Measurements from ENCODE around the gene KCNMA1. TPM values are rescaled to one million over a fixed set of nuclear protein-coding genes. Genes with fewer than 3 reads are reported as not detected.

The KCNMA1 gene
- total RNA-seq, 1 experiment from 2014 or later, result 6.2 TPM

GRCh38 chr10:77101341-77101740 lies 536.3 kb downstream of the KCNMA1 start:
- in situ Hi-C loops (cut with HindIII; ENCODE audit: low pct_unique_long_range_greater_than_20kb, low sequenced_read_pairs), result no loop called here

GRCh38 chr10:77099136-77099535 lies 538.5 kb downstream of the KCNMA1 start:
- no peak for DNase-seq (ENCODE audit: low read depth)
- in situ Hi-C loops (cut with HindIII; ENCODE audit: low pct_unique_long_range_greater_than_20kb, low sequenced_read_pairs), result no loop called here

More at GRCh38 chr10:77101341-77101740, 536.3 kb downstream of the KCNMA1 start:
- no peak for DNase-seq (ENCODE audit: low read depth)

- DNase-seq (ENCODE audit: low read depth), result no peak
- in situ Hi-C loops (cut with HindIII; ENCODE audit: low pct_unique_long_range_greater_than_20kb, low sequenced_read_pairs), result no loop called here
These were observed 540.0 kb downstream of the KCNMA1 start for GRCh38 chr10:77097625-77098024.

- in situ Hi-C loops (cut with HindIII; ENCODE audit: low pct_unique_long_range_greater_than_20kb, low sequenced_read_pairs), result no loop called here
- DNase-seq (ENCODE audit: low read depth), result no peak
These were observed 544.5 kb downstream of the KCNMA1 start for GRCh38 chr10:77093126-77093525.

- in situ Hi-C loops (cut with HindIII; ENCODE audit: low pct_unique_long_range_greater_than_20kb, low sequenced_read_pairs), result no loop called here
- no peak for DNase-seq (ENCODE audit: low read depth)
These were observed 545.9 kb downstream of the KCNMA1 start for GRCh38 chr10:77091597-77092165.

- DNase-seq (ENCODE audit: low read depth), result no peak
- in situ Hi-C loops (cut with HindIII; ENCODE audit: low pct_unique_long_range_greater_than_20kb, low sequenced_read_pairs), result no loop called here
These were observed 546.9 kb downstream of the KCNMA1 start for GRCh38 chr10:77090381-77091356.

- in situ Hi-C loops (cut with HindIII; ENCODE audit: low pct_unique_long_range_greater_than_20kb, low sequenced_read_pairs), result no loop called here
These were observed 550.2 kb downstream of the KCNMA1 start for GRCh38 chr10:77087366-77087765.

GRCh38 chr10:77086081-77086480 lies 551.5 kb downstream of the KCNMA1 start:
- DNase-seq (ENCODE audit: low read depth), result no peak
- in situ Hi-C loops (cut with HindIII; ENCODE audit: low pct_unique_long_range_greater_than_20kb, low sequenced_read_pairs), result no loop called here

More at GRCh38 chr10:77087366-77087765, 550.2 kb downstream of the KCNMA1 start:
- DNase-seq (ENCODE audit: low read depth), result no peak

GRCh38 chr10:77085344-77085743 lies 552.3 kb downstream of the KCNMA1 start:
- in situ Hi-C loops (cut with HindIII; ENCODE audit: low pct_unique_long_range_greater_than_20kb, low sequenced_read_pairs), result no loop called here

GRCh38 chr10:77084431-77085144 lies 553.0 kb downstream of the KCNMA1 start:
- no peak for DNase-seq (ENCODE audit: low read depth)
- in situ Hi-C loops (cut with HindIII; ENCODE audit: low pct_unique_long_range_greater_than_20kb, low sequenced_read_pairs), result no loop called here

More at GRCh38 chr10:77085344-77085743, 552.3 kb downstream of the KCNMA1 start:
- DNase-seq (ENCODE audit: low read depth), result no peak

- no peak for DNase-seq (ENCODE audit: low read depth)
- in situ Hi-C loops (cut with HindIII; ENCODE audit: low pct_unique_long_range_greater_than_20kb, low sequenced_read_pairs), result no loop called here
These were observed 554.9 kb downstream of the KCNMA1 start for GRCh38 chr10:77082601-77083252.

GRCh38 chr10:77081481-77081891 lies 556.1 kb downstream of the KCNMA1 start:
- DNase-seq (ENCODE audit: low read depth), result no peak
- in situ Hi-C loops (cut with HindIII; ENCODE audit: low pct_unique_long_range_greater_than_20kb, low sequenced_read_pairs), result no loop called here

- DNase-seq (ENCODE audit: low read depth), result no peak
- in situ Hi-C loops (cut with HindIII; ENCODE audit: low pct_unique_long_range_greater_than_20kb, low sequenced_read_pairs), result no loop called here
These were observed 557.1 kb downstream of the KCNMA1 start for GRCh38 chr10:77080361-77081027.

- DNase-seq (ENCODE audit: low read depth), result no peak
- in situ Hi-C loops (cut with HindIII; ENCODE audit: low pct_unique_long_range_greater_than_20kb, low sequenced_read_pairs), result no loop called here
These were observed 557.9 kb downstream of the KCNMA1 start for GRCh38 chr10:77079592-77080300.

- in situ Hi-C loops (cut with HindIII; ENCODE audit: low pct_unique_long_range_greater_than_20kb, low sequenced_read_pairs), result no loop called here
- DNase-seq (ENCODE audit: low read depth), result no peak
These were observed 560.2 kb downstream of the KCNMA1 start for GRCh38 chr10:77077316-77077945.

GRCh38 chr10:77075926-77076325 lies 561.7 kb downstream of the KCNMA1 start:
- in situ Hi-C loops (cut with HindIII; ENCODE audit: low pct_unique_long_range_greater_than_20kb, low sequenced_read_pairs), result no loop called here
- no peak for DNase-seq (ENCODE audit: low read depth)

GRCh38 chr10:77074104-77074624 lies 563.4 kb downstream of the KCNMA1 start:
- DNase-seq (ENCODE audit: low read depth), result no peak
- in situ Hi-C loops (cut with HindIII; ENCODE audit: low pct_unique_long_range_greater_than_20kb, low sequenced_read_pairs), result no loop called here
